Chondrocyte (in vitro differentiated cells): ENCODE results near the gene WSB1. TPM values are rescaled to one million over a fixed set of nuclear protein-coding genes. Genes with fewer than 3 reads are reported as not detected.
A peak's percentile ranks its signal among the peaks of the same experiment; 100 is the strongest.

Experiments used
- DNase-seq: peaks from one replicate; pipeline ENCODE4 v3.0.0; 2021; ENCODE audit warnings: mixed read lengths, low spot score
- H3K27ac Mint-ChIP-seq: one replicate; pipeline ENCODE4 v1.8.0; 2021; ENCODE audit warnings: mild to moderate bottlenecking, moderate library complexity, mixed read lengths; ENCODE audit not compliant: unreplicated experiment
- H3K27me3 Mint-ChIP-seq: 2 replicates; pipeline ENCODE4 v1.8.0; 2021; ENCODE audit warnings: low read depth, mixed read lengths
- H3K36me3 Mint-ChIP-seq: 2 replicates; pipeline ENCODE4 v1.8.0; 2021; ENCODE audit warnings: low read depth, mixed read lengths
- H3K4me1 Mint-ChIP-seq: 2 replicates; pipeline ENCODE4 v1.8.0; 2021; ENCODE audit warnings: low read depth, mild to moderate bottlenecking, mixed read lengths
- H3K4me3 Mint-ChIP-seq: one replicate; pipeline ENCODE4 v1.8.0; 2021; ENCODE audit warnings: mild to moderate bottlenecking, moderate library complexity, mixed read lengths; ENCODE audit not compliant: unreplicated experiment
- H3K9me3 Mint-ChIP-seq: 2 replicates; pipeline ENCODE4 v1.8.0; 2021; ENCODE audit warnings: low read depth, mixed read lengths
- CTCF ChIP-seq: fragments of 200-600 bp; sonication (generic); IDR thresholded peaks from 2 replicates; pipeline ENCODE4 v1.5.0; 2021; ENCODE audit warnings: antibody characterized with exemption, mild to moderate bottlenecking, moderate library complexity
- total RNA-seq: library from RNA; stranded (reverse); gene quantifications from 3 replicates; pipeline ENCODE4 v1.2.1, GENCODE V29; 2021

The WSB1 gene
- total RNA-seq, 1 donor from 2014 or later, result 218 TPM

- peak overlapping the region; percentile 73 for H3K4me3 Mint-ChIP-seq
- peak overlapping the region; percentile 74 for H3K27ac Mint-ChIP-seq
- H3K36me3 Mint-ChIP-seq, result no peaks in the 10 kb centered on the region
- no peaks in the 10 kb centered on the region for H3K9me3 Mint-ChIP-seq
- no peak for TF ChIP-seq CTCF
- no peak for DNase-seq
- H3K27me3 Mint-ChIP-seq, result no peaks in the 10 kb centered on the region
- H3K4me1 Mint-ChIP-seq, result peaks cover 32% of the 10 kb centered on the region
Observed at GRCh38 chr17:27354491-27355081, 60.7 kb downstream of the WSB1 start.

- no peaks in the 10 kb centered on the region for H3K9me3 Mint-ChIP-seq
- H3K36me3 Mint-ChIP-seq, result no peaks in the 10 kb centered on the region
- no peak overlapping the region for H3K27ac Mint-ChIP-seq
- TF ChIP-seq CTCF, result no peak
- H3K4me1 Mint-ChIP-seq, result peaks cover 32% of the 10 kb centered on the region
- no peak for DNase-seq
- no peak overlapping the region for H3K4me3 Mint-ChIP-seq
- H3K27me3 Mint-ChIP-seq, result no peaks in the 10 kb centered on the region
Observed at GRCh38 chr17:27355419-27355818, 61.5 kb downstream of the WSB1 start.

- Mint-ChIP-seq H3K27me3 (no peaks in the 10 kb centered on the region), H3K4me1 (peaks cover 31% of the 10 kb centered on the region), H3K4me3 (no peak overlapping the region), H3K27ac (no peak overlapping the region), H3K9me3 (no peaks in the 10 kb centered on the region), H3K36me3 (no peaks in the 10 kb centered on the region)
- TF ChIP-seq CTCF, result no peak
- no peak for DNase-seq
Observed at GRCh38 chr17:27356091-27356705, 62.3 kb downstream of the WSB1 start.

GRCh38 chr17:27357236-27357635 lies 63.3 kb downstream of the WSB1 start:
- H3K4me3 Mint-ChIP-seq, result no peak overlapping the region
- no peaks in the 10 kb centered on the region for H3K36me3 Mint-ChIP-seq
- no peak for DNase-seq
- no peaks in the 10 kb centered on the region for H3K9me3 Mint-ChIP-seq
- no peak for TF ChIP-seq CTCF
- H3K27ac Mint-ChIP-seq, result no peak overlapping the region
- no peaks in the 10 kb centered on the region for H3K27me3 Mint-ChIP-seq
- peaks cover 20% of the 10 kb centered on the region for H3K4me1 Mint-ChIP-seq

- no peaks in the 10 kb centered on the region for H3K36me3 Mint-ChIP-seq
- peaks cover 27% of the 10 kb centered on the region for H3K4me1 Mint-ChIP-seq
- TF ChIP-seq CTCF, result no peak
- no peak overlapping the region for H3K4me3 Mint-ChIP-seq
- no peaks in the 10 kb centered on the region for H3K27me3 Mint-ChIP-seq
- DNase-seq, result peak; percentile 43
- no peaks in the 10 kb centered on the region for H3K9me3 Mint-ChIP-seq
- no peak overlapping the region for H3K27ac Mint-ChIP-seq
Observed at GRCh38 chr17:27360507-27360906, 66.6 kb downstream of the WSB1 start.
